Nephron (organoid): ENCODE results near the gene SPATS2.

Experiments
- H3K27ac Mint-ChIP-seq, 3 experiments: 2 replicates each; pipeline ENCODE4 v1.8.0; 2020; ENCODE audit warnings: mixed read lengths in 3 of 3, mild to moderate bottlenecking in 2 of 3, moderate library complexity in 1 of 3
- H3K27me3 Mint-ChIP-seq: 2 replicates; pipeline ENCODE4 v1.8.0; 2021; ENCODE audit warnings: low read depth, mild to moderate bottlenecking, moderate library complexity, mixed read lengths
- H3K36me3 Mint-ChIP-seq: 2 replicates; pipeline ENCODE4 v1.8.0; 2020; ENCODE audit warnings: low read depth, mixed read lengths
- H3K4me1 Mint-ChIP-seq: 2 replicates; pipeline ENCODE4 v1.8.0; 2020; ENCODE audit warnings: mixed read lengths
- H3K4me3 Mint-ChIP-seq, 3 experiments: 2 replicates each; pipeline ENCODE4 v1.8.0; 2020; ENCODE audit warnings: mild to moderate bottlenecking in 3 of 3, mixed read lengths in 3 of 3, moderate library complexity in 2 of 3
- H3K9me3 Mint-ChIP-seq: 2 replicates; pipeline ENCODE4 v1.8.0; 2020; ENCODE audit warnings: mixed read lengths
- TF ChIP-seq, protein P1 (sequence below), 3 experiments: fragments of 200-600 bp; sonication (generic); IDR thresholded peaks; one replicate each; pipeline ENCODE4 v1.5.0; 2021; ENCODE audit warnings: antibody characterized with exemption in 3 of 3; ENCODE audit not compliant: unreplicated experiment in 3 of 3

The SPATS2 gene

DNA sequence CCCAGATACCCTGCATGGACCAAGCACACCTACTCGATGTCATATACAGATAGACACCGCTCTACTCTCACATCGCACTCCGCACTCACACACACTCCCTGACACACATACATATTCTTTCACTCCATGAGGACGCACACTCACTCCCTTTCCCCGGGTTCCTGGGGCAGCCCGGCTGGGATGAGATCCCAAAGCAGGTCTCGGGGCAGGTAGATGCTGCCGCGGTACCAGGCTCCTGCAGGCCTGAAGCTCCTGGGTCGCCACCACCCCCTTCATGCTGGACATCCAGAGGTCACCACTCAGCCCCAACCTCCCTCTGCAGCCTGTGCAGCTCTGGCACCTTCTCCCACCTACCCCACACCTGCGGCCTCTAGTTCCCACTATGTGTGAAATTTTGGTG is 32.6 kb upstream of the SPATS2 start:
- Mint-ChIP-seq H3K27me3 (peaks cover 68% of the 10 kb centered on the region), H3K9me3 (no peaks in the 10 kb centered on the region), H3K4me1 (peaks cover 47% of the 10 kb centered on the region), H3K4me3 (peak overlapping the region in 1 of 3 experiments; percentile 16), H3K27ac (peak overlapping the region in 1 of 3 experiments; percentile 3), H3K36me3 (peaks cover 4% of the 10 kb centered on the region)
- TF ChIP-seq, protein P1, sequence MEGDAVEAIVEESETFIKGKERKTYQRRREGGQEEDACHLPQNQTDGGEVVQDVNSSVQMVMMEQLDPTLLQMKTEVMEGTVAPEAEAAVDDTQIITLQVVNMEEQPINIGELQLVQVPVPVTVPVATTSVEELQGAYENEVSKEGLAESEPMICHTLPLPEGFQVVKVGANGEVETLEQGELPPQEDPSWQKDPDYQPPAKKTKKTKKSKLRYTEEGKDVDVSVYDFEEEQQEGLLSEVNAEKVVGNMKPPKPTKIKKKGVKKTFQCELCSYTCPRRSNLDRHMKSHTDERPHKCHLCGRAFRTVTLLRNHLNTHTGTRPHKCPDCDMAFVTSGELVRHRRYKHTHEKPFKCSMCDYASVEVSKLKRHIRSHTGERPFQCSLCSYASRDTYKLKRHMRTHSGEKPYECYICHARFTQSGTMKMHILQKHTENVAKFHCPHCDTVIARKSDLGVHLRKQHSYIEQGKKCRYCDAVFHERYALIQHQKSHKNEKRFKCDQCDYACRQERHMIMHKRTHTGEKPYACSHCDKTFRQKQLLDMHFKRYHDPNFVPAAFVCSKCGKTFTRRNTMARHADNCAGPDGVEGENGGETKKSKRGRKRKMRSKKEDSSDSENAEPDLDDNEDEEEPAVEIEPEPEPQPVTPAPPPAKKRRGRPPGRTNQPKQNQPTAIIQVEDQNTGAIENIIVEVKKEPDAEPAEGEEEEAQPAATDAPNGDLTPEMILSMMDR (IDR thresholded peaks at IDR 0.05; ENCODE audit: unreplicated experiment in 3 of 3) = no peak

DNA sequence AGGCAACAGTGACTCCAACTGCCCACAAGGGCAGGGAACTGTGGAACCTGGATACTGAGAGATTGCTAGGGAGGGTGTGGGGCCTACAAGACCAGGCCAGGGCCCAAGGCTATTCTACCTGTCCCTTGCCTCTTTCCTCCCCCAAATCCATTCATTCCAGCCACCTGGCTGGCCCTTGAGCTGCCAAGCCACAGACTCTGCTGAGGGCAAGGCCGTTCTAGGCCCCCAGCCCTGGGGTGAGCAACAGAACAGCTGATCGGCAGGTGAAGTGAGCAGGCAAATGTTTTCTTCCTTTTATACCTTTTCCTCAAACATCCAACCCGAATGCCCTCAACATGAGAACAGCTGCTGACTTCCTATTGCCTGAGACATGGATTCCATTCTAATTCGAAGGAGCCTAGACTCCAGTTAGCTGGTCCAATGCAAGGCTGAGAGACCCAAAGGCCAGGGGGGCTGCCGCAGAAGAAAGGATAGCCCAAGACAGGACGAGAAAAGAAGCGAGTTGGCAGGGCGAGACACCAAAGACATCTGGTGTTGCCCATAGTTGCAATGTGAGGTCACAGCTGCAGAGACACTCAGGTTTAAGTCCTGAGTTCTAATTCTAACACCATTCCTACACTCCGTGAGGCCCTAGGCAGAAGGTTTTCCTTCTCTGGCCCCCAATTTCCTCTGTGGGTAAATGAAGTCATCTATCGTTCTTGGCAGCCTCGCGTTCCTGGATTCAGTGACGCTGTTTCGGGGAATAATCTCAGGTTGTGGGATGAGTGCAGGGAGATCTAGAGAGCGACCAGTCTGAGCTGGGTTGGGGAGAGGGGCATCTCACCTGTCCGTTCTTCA is 31.9 kb upstream of the SPATS2 start:
- H3K9me3 Mint-ChIP-seq = no peaks in the 10 kb centered on the region
- H3K4me1 Mint-ChIP-seq = peaks cover 53% of the 10 kb centered on the region
- peaks cover 4% of the 10 kb centered on the region for H3K36me3 Mint-ChIP-seq
- H3K27me3 Mint-ChIP-seq = peaks cover 74% of the 10 kb centered on the region
- H3K4me3 Mint-ChIP-seq = peak overlapping the region; percentile 54 to 67 (median 57)
- TF ChIP-seq, protein P1 (IDR thresholded peaks at IDR 0.05; ENCODE audit: unreplicated experiment in 3 of 3) = no peak
- H3K27ac Mint-ChIP-seq = peak overlapping the region in 1 of 3 experiments; percentile 6

DNA sequence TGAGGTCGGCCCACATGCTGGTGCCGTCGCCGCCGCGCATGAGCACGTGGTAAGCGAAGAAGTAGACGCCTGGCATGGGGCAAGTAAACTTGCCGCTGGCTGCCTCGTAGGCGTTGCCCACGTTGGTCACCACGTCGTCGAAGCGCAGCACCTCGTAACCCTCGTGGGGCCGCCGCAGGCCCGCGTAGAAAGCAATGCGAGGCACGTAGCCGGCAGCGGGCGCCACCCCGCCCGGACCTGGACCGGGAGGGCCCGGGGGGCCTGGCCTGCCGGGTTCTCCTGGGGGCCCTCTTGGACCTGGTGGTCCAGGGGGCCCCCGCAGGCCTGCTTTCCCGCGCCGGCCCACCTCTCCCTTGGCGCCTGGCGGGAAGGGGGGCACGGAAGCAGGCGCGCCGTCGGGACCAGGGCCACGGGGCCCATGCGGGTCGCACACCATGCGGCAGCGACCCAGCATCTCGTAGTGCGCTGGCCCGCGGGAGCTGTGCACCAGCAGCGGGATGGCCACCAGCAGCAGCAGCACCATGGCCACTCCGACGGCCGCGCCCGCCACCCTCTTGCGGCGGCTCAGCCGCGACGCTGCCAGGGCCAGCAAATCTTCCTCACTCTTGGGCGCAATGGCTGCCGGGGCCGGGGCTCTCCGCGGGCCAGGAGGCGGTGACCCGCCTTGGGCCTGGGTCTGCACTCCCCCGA is 31.2 kb upstream of the SPATS2 start:
- H3K36me3 Mint-ChIP-seq = peaks cover 4% of the 10 kb centered on the region
- H3K27me3 Mint-ChIP-seq = peaks cover 82% of the 10 kb centered on the region
- H3K9me3 Mint-ChIP-seq = no peaks in the 10 kb centered on the region
- TF ChIP-seq, protein P1 (IDR thresholded peaks at IDR 0.05; ENCODE audit: unreplicated experiment in 3 of 3) = no peak
- H3K4me3 Mint-ChIP-seq = no peak overlapping the region
- H3K4me1 Mint-ChIP-seq = peaks cover 61% of the 10 kb centered on the region
- no peak overlapping the region for H3K27ac Mint-ChIP-seq

DNA sequence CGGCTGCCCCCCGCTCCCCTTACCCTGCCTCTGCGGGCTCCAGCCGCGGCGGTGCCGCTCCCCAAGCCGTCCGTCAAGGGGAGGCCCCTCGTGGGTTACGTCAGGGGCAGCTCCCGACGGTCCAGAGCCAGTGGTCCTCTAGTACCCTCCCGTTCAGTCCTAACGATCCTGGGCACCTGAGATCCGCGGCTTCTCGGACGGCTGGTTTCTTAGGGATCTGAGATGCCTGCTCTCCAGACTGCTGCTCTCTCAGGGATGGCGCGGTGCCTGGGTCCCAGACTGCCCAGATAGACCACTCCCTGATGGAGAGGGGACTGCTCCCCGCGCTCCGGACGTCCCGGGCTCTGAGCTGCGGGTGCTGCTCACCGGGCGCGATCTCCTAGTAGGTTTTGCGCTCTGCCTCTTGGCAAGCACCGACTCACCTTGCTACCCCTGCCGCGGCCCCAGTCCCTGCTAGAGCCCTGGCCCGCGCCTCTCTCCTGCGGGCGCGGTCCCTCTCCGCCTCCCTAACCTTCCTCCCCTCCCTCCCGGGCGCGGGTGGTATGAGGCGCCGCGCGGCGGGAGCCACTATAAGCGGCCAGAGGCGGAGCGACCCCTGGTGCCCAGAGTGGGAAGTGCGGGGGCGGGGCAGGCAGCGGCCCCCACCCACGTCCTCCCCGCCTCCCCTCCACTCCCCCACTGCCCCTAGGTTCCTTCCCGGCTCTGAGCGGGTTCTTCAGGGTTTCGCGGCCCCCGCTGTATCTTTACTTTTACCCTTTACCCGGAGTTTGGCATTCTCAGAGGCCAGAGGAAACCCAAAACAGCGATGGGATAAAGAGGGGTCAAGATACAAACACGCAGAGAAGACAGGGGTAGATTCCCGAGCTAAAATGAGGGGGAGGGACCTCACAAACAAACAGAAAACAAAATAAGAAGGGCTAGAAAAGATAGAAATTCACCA is 30.3 kb upstream of the SPATS2 start, which contains the start of gene C1QL4:
Gene C1QL4, minus strand, starts transcription at position 544 of the 940 bp plus-strand sequence. CDS start 711 bp downstream, outside the sequence.
- H3K9me3 Mint-ChIP-seq = no peaks in the 10 kb centered on the region
- TF ChIP-seq, protein P1 (IDR thresholded peaks at IDR 0.05; ENCODE audit: unreplicated experiment in 3 of 3) = peak; percentile 99
- H3K27ac Mint-ChIP-seq = peak within 1 kb of the TSS in 2 of 3 experiments; percentile 7 to 11
- peaks cover 56% of the 10 kb centered on the region for H3K4me1 Mint-ChIP-seq
- peaks cover 85% of the 10 kb centered on the region for H3K27me3 Mint-ChIP-seq
- no peaks in the 10 kb centered on the region for H3K36me3 Mint-ChIP-seq
- peak within 1 kb of the TSS; percentile 26 to 73 (median 66) for H3K4me3 Mint-ChIP-seq

DNA sequence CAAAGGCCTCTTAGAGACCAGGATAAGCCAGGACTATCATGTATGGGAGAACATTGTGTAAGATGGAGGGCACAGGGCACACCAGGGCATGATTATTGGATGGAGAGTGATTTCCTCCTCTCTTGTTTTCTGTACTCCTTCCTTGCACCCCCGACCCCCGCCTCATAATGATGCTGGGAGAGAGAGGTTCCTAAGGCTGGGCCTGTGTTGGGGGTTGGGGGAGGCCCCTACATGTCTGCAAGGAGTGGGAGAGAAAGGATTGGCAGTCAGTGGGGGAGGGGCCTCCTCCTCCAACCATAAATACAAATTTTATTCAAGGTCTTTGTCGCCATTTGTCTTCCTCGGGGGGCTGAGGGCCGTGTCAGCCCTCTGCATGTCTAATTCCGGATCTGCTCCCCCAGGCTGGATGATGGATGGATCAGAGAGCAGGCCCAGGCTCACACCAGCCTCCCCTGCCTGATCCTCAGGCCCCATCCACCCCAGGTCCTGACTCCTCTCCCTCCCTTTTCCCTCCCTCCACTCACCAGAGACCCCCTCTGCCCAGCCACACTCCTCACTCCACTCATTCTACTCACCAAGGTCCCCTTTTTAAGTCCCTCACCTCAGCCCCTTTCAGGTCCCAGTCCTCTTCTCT is 28.3 kb upstream of the SPATS2 start:
- Mint-ChIP-seq H3K27me3 (peaks cover 90% of the 10 kb centered on the region), H3K4me1 (peaks cover 60% of the 10 kb centered on the region), H3K9me3 (no peaks in the 10 kb centered on the region), H3K36me3 (no peaks in the 10 kb centered on the region), H3K4me3 (peak overlapping the region; percentile 24 to 30 (median 28)), H3K27ac (peak overlapping the region; percentile 33 to 79 (median 55))
- TF ChIP-seq, protein P1 (IDR thresholded peaks at IDR 0.05; ENCODE audit: unreplicated experiment in 3 of 3) = no peak
